GM23338 (cell line): ENCODE measurements around the gene AIP. TPM values are rescaled to one million over a fixed set of nuclear protein-coding genes. Genes with fewer than 3 reads are reported as not detected.

Experiments
- ATAC-seq: fragments of 200-7000 bp; cut with Tn5 transposase; 3 replicates; pipeline ENCODE4 v1.9.1; 2020
- DNase-seq: peaks from one replicate; pipeline ENCODE4 v3.0.0-alpha.2; 2015; ENCODE audit warnings: low spot score
- H2AFZ ChIP-seq: fragments of 200-600 bp; sonication (generic); 2 replicates; pipeline ENCODE4 v1.8.0; 2016; ENCODE audit warnings: antibody characterized with exemption, mild to moderate bottlenecking, moderate library complexity
- H3F3A ChIP-seq: fragments of 200-600 bp; sonication (generic); replicated peaks from 2 replicates; pipeline ENCODE4 v1.8.0; 2017; ENCODE audit warnings: antibody characterized with exemption, mixed run types, low read depth
- H3K27ac ChIP-seq: fragments of 200-600 bp; sonication (generic); 2 replicates; pipeline ENCODE4 v1.6.1; 2016; ENCODE audit warnings: low read depth
- H3K27me3 ChIP-seq: fragments of 200-600 bp; sonication (generic); 2 replicates; pipeline ENCODE4 v1.8.0; 2016; ENCODE audit warnings: mild to moderate bottlenecking, mixed run types, moderate library complexity; ENCODE audit not compliant: insufficient read depth
- H3K36me3 ChIP-seq: fragments of 200-600 bp; sonication (generic); 2 replicates; pipeline ENCODE4 v1.8.0; 2016; ENCODE audit warnings: mild to moderate bottlenecking; ENCODE audit not compliant: insufficient read depth
- H3K4me1 ChIP-seq: fragments of 200-600 bp; sonication (generic); 2 replicates; pipeline ENCODE4 v1.8.0; 2016; ENCODE audit warnings: mild to moderate bottlenecking, moderate library complexity; ENCODE audit not compliant: insufficient read depth
- H3K4me2 ChIP-seq: fragments of 200-600 bp; sonication (generic); 2 replicates; pipeline ENCODE4 v1.7.1; 2017; ENCODE audit warnings: mixed run types
- H3K4me3 ChIP-seq: fragments of 200-600 bp; sonication (generic); 2 replicates; pipeline ENCODE4 v1.6.1; 2016; ENCODE audit warnings: mixed run types
- H3K79me2 ChIP-seq: fragments of 200-600 bp; sonication (generic); replicated peaks from 2 replicates; pipeline ENCODE4 v1.8.0; 2017; ENCODE audit warnings: mild to moderate bottlenecking; ENCODE audit not compliant: insufficient read depth
- H3K9me2 ChIP-seq: fragments of 200-600 bp; sonication (generic); 2 replicates; pipeline ENCODE4 v1.8.0; 2017; ENCODE audit not compliant: insufficient read depth
- H4K20me1 ChIP-seq: fragments of 200-600 bp; sonication (generic); replicated peaks from 2 replicates; pipeline ENCODE4 v1.8.0; 2017; ENCODE audit warnings: mild to moderate bottlenecking; ENCODE audit not compliant: insufficient read depth
- H3K27ac Mint-ChIP-seq: 2 replicates; pipeline ENCODE4 v1.8.0; 2020; ENCODE audit warnings: inconsistent platforms, mild to moderate bottlenecking, moderate library complexity, mixed read lengths
- H3K27me3 Mint-ChIP-seq: 3 replicates; pipeline ENCODE4 v1.8.0; 2022; ENCODE audit warnings: low read depth, mild to moderate bottlenecking, moderate library complexity, mixed read lengths, inconsistent platforms; ENCODE audit not compliant: insufficient read depth, poor library complexity
- H3K36me3 Mint-ChIP-seq: 3 replicates; pipeline ENCODE4 v1.8.0; 2021; ENCODE audit warnings: low read depth, mild to moderate bottlenecking, inconsistent platforms, moderate library complexity, mixed read lengths
- H3K4me1 Mint-ChIP-seq: 3 replicates; pipeline ENCODE4 v1.8.0; 2020; ENCODE audit warnings: mild to moderate bottlenecking, inconsistent platforms, mixed read lengths
- H3K4me3 Mint-ChIP-seq: 3 replicates; pipeline ENCODE4 v1.8.0; 2021; ENCODE audit warnings: moderate library complexity, mild to moderate bottlenecking, inconsistent platforms, mixed read lengths
- H3K9me3 Mint-ChIP-seq: 3 replicates; pipeline ENCODE4 v1.8.0; 2020; ENCODE audit warnings: moderate library complexity, mild to moderate bottlenecking, inconsistent platforms, mixed read lengths
- CREB1 ChIP-seq: fragments of 250-450 bp; sonication (Bioruptor Pico); IDR thresholded peaks from 2 replicates; pipeline ENCODE4 v1.5.0; 2020; ENCODE audit warnings: low read depth, mild to moderate bottlenecking, moderate library complexity
- CTCF ChIP-seq, 2 experiments: fragments of 200-600 bp in 1 of 2; sonication (generic) in 1 of 2; conservative IDR thresholded peaks; 2 replicates each; pipeline versions ENCODE4 v1.5.1 to v1.6.1; 2016 to 2017; ENCODE audit warnings: antibody characterized with exemption in 2 of 2, low read depth in 2 of 2, mild to moderate bottlenecking in 2 of 2, moderate library complexity in 1 of 2
- EZH2phosphoT487 ChIP-seq: fragments of 200-600 bp; sonication (generic); IDR thresholded peaks from one replicate; pipeline ENCODE4 v1.8.1; 2018; ENCODE audit warnings: antibody characterized with exemption; ENCODE audit not compliant: unreplicated experiment
- JUNB ChIP-seq: IDR thresholded peaks from one replicate; pipeline ENCODE4 v1.6.1; 2016; ENCODE audit warnings: antibody characterized with exemption; ENCODE audit not compliant: unreplicated experiment
- POLR2AphosphoS5 ChIP-seq: IDR thresholded peaks from 2 replicates; pipeline ENCODE4 v1.6.1; 2016; ENCODE audit warnings: antibody characterized with exemption, low read depth
- ZNF114 ChIP-seq: fragments of 250-450 bp; sonication (Bioruptor Pico); IDR thresholded peaks from 2 replicates; pipeline ENCODE4 v1.5.0; 2020; ENCODE audit warnings: mild to moderate bottlenecking, moderate library complexity
- ZNF331 ChIP-seq: fragments of 250-450 bp; sonication (Bioruptor Pico); IDR thresholded peaks from 2 replicates; pipeline ENCODE4 v1.5.0; 2020; ENCODE audit warnings: low read depth, mild to moderate bottlenecking, moderate library complexity
- polyA plus RNA-seq: library from polyadenylated mRNA; unstranded; fragments of >200 nt; fragmentation: Nextera tagmentation; extraction: Ambion mirVana; gene quantifications from 2 replicates; pipeline ENCODE4 v1.2.1, GENCODE V29; 2016
- total RNA-seq: library from RNA; depleted of rRNA; stranded (reverse); fragments of >200 nt; shearing (Covaris generic); gene quantifications from 2 replicates; pipeline ENCODE4 v1.2.3, GENCODE V29; 2014
- TF ChIP-seq, protein P1 (sequence below): IDR thresholded peaks from one replicate; pipeline ENCODE4 v1.6.1; 2018; ENCODE audit warnings: antibody characterized with exemption; ENCODE audit not compliant: unreplicated experiment

The AIP gene
- total and polyA plus RNA-seq, 2 experiments from 2014 or later = 29.1 to 32.1 TPM

DNA sequence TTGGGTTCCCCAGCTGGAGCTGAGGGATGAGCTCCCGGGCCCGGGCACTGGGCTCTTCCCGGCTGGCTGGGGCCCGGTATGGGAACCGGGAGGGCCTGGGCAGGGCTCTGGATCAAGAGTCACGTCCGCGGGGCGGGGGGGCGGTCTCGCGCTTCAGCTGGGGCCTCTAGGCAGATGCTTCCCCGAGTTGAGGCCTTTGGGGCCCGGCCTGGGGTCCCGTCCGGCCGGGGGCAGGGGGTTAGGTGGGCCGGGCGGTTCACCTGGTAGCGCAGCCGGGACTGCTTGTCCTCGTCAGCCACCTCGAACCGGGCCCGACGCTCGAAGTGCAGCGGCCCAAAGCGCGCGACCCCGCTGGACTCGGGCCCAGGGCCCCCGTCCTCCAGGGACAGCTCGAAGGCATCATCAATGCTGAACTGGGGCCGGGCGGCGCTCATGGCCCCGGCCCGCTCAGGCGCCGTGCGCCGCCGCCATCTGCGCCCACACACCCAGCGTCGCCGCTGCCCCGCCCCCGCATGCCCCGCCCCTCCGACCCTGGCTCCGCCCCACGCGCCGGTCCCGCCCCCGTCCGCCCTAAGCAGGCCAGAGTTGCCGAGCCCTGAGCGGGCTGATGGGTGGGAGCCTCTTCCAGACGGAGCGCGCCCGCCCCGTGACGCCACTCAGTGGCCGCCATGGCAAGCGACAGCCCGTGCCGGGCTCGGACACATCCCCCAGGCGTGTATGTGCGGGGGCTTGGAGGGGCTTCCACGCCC is 13.9 kb upstream of the AIP start, which contains the start of gene TMEM134:
Gene TMEM134 (minus strand): TSS at position 493 of the 749 bp plus-strand sequence. CDS start 59 bp downstream, at position 434.
- peak within 1 kb of the TSS; percentile 93 for H3K27ac Mint-ChIP-seq

More for the DNA sequence above, 13.9 kb upstream of the AIP start, which contains the start of gene TMEM134:
- H3K4me1 ChIP-seq = peaks cover 13% of the 10 kb centered on the region; the same call in 1 of the 2 replicates
- H3K27ac ChIP-seq = no peak within 1 kb of the TSS; the same call in 1 of the 2 replicates
- peak within 1 kb of the TSS; percentile 88 for H3K4me3 Mint-ChIP-seq
- no peaks in the 10 kb centered on the region for H3K9me3 Mint-ChIP-seq
- peak within 1 kb of the TSS; percentile 92 for H3K4me3 ChIP-seq
- no peaks in the 10 kb centered on the region for H3K36me3 ChIP-seq
- no peaks in the 10 kb centered on the region for H4K20me1 ChIP-seq
- DNase-seq (peak; percentile 95), ATAC-seq (peak; percentile 74)
- H3F3A ChIP-seq = no peaks in the 10 kb centered on the region
- H3K27me3 Mint-ChIP-seq = peaks cover 20% of the 10 kb centered on the region
- H3K79me2 ChIP-seq = peaks cover 9% of the 10 kb centered on the region; the same call in 1 of the 2 replicates
- no peaks in the 10 kb centered on the region for H3K27me3 ChIP-seq
- peak within 1 kb of the TSS; percentile 99 for H2AFZ ChIP-seq
- peak within 1 kb of the TSS; percentile 93 for H3K4me2 ChIP-seq
- peaks cover 15% of the 10 kb centered on the region for H3K4me1 Mint-ChIP-seq
- TF ChIP-seq ZNF331 (CRISPR knock-in tag) (no peak), EZH2phosphoT487 (no peak), ZNF114 (CRISPR knock-in tag) (no peak), CTCF (conservative IDR thresholded peaks at IDR 0.05; ENCODE audit: low read depth in 2 of 2) (peak in 1 of 2 experiments; percentile 62; a peak in 3 of 4 replicates), CREB1 (peak; percentile 83), POLR2AphosphoS5 (peak; percentile 80), JUNB (no peak)
- TF ChIP-seq, protein P1, sequence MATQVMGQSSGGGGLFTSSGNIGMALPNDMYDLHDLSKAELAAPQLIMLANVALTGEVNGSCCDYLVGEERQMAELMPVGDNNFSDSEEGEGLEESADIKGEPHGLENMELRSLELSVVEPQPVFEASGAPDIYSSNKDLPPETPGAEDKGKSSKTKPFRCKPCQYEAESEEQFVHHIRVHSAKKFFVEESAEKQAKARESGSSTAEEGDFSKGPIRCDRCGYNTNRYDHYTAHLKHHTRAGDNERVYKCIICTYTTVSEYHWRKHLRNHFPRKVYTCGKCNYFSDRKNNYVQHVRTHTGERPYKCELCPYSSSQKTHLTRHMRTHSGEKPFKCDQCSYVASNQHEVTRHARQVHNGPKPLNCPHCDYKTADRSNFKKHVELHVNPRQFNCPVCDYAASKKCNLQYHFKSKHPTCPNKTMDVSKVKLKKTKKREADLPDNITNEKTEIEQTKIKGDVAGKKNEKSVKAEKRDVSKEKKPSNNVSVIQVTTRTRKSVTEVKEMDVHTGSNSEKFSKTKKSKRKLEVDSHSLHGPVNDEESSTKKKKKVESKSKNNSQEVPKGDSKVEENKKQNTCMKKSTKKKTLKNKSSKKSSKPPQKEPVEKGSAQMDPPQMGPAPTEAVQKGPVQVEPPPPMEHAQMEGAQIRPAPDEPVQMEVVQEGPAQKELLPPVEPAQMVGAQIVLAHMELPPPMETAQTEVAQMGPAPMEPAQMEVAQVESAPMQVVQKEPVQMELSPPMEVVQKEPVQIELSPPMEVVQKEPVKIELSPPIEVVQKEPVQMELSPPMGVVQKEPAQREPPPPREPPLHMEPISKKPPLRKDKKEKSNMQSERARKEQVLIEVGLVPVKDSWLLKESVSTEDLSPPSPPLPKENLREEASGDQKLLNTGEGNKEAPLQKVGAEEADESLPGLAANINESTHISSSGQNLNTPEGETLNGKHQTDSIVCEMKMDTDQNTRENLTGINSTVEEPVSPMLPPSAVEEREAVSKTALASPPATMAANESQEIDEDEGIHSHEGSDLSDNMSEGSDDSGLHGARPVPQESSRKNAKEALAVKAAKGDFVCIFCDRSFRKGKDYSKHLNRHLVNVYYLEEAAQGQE = no peak
- H3K36me3 Mint-ChIP-seq = no peaks in the 10 kb centered on the region; the same call in 2 of the 3 replicates
- H3K9me2 ChIP-seq = no peaks in the 10 kb centered on the region
